NCI-H2196 (cell line): Measurements from ENCODE around the gene LIPN.

Experiments used
- DNase-seq: peaks from one replicate; lab custom pipeline; 2025; ENCODE audit not compliant: unreplicated experiment; lab: John Stamatoyannopoulos, UW

LIPN gene

GRCh38 chr10:88826388-88826787, 66.6 kb downstream of the LIPN start:
- no peak for DNase-seq

- no peak for DNase-seq
Observed at GRCh38 chr10:88827671-88828070, 67.9 kb downstream of the LIPN start.

- no peak for DNase-seq
Observed at GRCh38 chr10:88828310-88828709, 68.5 kb downstream of the LIPN start.
